H1 (cell line): ENCODE data around the gene PLEK.

Source experiments
- CHD2 ChIP-seq: IDR thresholded peaks from 2 replicates; pipeline ENCODE4 v1.6.1; 2012; ENCODE audit warnings: low read length, improper control_type of control experiment
- CTCF ChIP-seq, 3 experiments: IDR thresholded peaks; 1 replicate in 2 of 3; 2 replicates in 1 of 3; pipeline versions ENCODE4 v1.5.1 to v1.6.1; 2011; ENCODE audit warnings: low read length in 3 of 3, mild to moderate bottlenecking in 3 of 3, inconsistent platforms in 2 of 3, low read depth in 1 of 3, moderate library complexity in 1 of 3; ENCODE audit not compliant: insufficient read depth in 1 of 3; ENCODE audit errors: control extremely low read depth in 1 of 3
- EP300 ChIP-seq, 2 experiments: IDR thresholded peaks; 1 replicate in 1 of 2; 2 replicates in 1 of 2; pipeline ENCODE4 v1.6.1; 2011 to 2012; ENCODE audit warnings: low read depth in 2 of 2, low read length in 2 of 2, mild to moderate bottlenecking in 2 of 2, borderline replicate concordance in 1 of 2, inconsistent platforms in 1 of 2, moderate library complexity in 1 of 2
- JUND ChIP-seq: IDR thresholded peaks from 2 replicates; pipeline ENCODE4 v1.6.1; 2011; ENCODE audit warnings: mild to moderate bottlenecking, improper control_type of control experiment, low read length
- KDM4A ChIP-seq: IDR thresholded peaks from one replicate; pipeline ENCODE4 v1.7.1; 2012; ENCODE audit warnings: low read depth, mild to moderate bottlenecking, moderate library complexity, low read length, inconsistent platforms; ENCODE audit not compliant: severe bottlenecking
- POLR2A ChIP-seq, 2 experiments: IDR thresholded peaks; 1 replicate in 1 of 2; 2 replicates in 1 of 2; pipeline ENCODE4 v1.6.1; 2011; ENCODE audit warnings: low read depth in 2 of 2, low read length in 2 of 2, mild to moderate bottlenecking in 2 of 2; ENCODE audit errors: control extremely low read depth in 1 of 2
- SIN3A ChIP-seq, 2 experiments: IDR thresholded peaks in 1 of 2; conservative IDR thresholded peaks in 1 of 2; 2 replicates each; pipeline ENCODE4 v1.6.1; 2011 to 2012; ENCODE audit warnings: low read length in 2 of 2, improper control_type of control experiment in 1 of 2, low read depth in 1 of 2, mild to moderate bottlenecking in 1 of 2
- SP2 ChIP-seq: IDR thresholded peaks from 2 replicates; pipeline ENCODE4 v1.6.1; 2012; ENCODE audit warnings: mild to moderate bottlenecking, low read length, inconsistent platforms

- TF ChIP-seq SP2 (no peak), JUND (no peak), POLR2A (IDR thresholded peaks at IDR 0.05; ENCODE audit: control extremely low read depth in 1 of 2, low read depth in 2 of 2, low read length in 2 of 2) (no peak), SIN3A (conservative IDR thresholded peaks at IDR 0.05 in 1 of 2, IDR thresholded peaks at IDR 0.05 in 1 of 2; ENCODE audit: low read depth in 1 of 2, low read length in 2 of 2) (no peak), CTCF (IDR thresholded peaks at IDR 0.05; ENCODE audit: control extremely low read depth in 1 of 3, insufficient read depth in 1 of 3, low read depth in 1 of 3, low read length in 3 of 3) (no peak), EP300 (IDR thresholded peaks at IDR 0.05; ENCODE audit: borderline replicate concordance in 1 of 2, low read depth in 2 of 2, low read length in 2 of 2) (no peak), KDM4A (no peak), CHD2 (no peak)
Measured at GRCh38 chr2:68404164-68404563, 39.1 kb downstream of the PLEK start.
